Left ventricle myocardium inferior (tissue), 1 donor: ENCODE measurements around the gene FAM222B. TPM values are rescaled to one million over a fixed set of nuclear protein-coding genes. Genes with fewer than 3 reads are reported as not detected.
A peak's percentile ranks its signal among the peaks of the same experiment; 100 is the strongest.
"Not testable (repeated sequence)": the region's sequence is repeated elsewhere in the genome, so short reads cannot be mapped to it uniquely, and the experiment has no call there.

ENCODE experiments used
- DNase-seq: peaks from one replicate; pipeline ENCODE4 v3.0.0-alpha.2; 2020
- H3K27ac ChIP-seq: fragments of 200-600 bp; replicated peaks from 2 replicates; pipeline ENCODE4 v1.8.0; 2021
- H3K27me3 ChIP-seq: fragments of 200-600 bp; 2 replicates; pipeline ENCODE4 v1.8.0; 2021; ENCODE audit warnings: low read depth
- H3K36me3 ChIP-seq: fragments of 200-600 bp; 2 replicates; pipeline ENCODE4 v1.8.0; 2021
- H3K4me1 ChIP-seq: fragments of 200-600 bp; 2 replicates; pipeline ENCODE4 v1.8.0; 2021
- H3K4me3 ChIP-seq: fragments of 200-600 bp; 2 replicates; pipeline ENCODE4 v1.8.0; 2021; ENCODE audit warnings: mild to moderate bottlenecking, moderate library complexity
- H3K9me3 ChIP-seq: fragments of 200-600 bp; replicated peaks from 2 replicates; pipeline ENCODE4 v1.8.0; 2021
- intact Hi-C: fragments of 100-400 bp; cut with micrococcal nuclease; formaldehyde crosslinking; loops from one replicate; pipeline ENCODE4 v1.11.0; 2022
- total RNA-seq: library from RNA; stranded (reverse); fragmentation: NEBNext Ultra II Directional; extraction: Animal tissue kit (Norgen Biotek cat#: 25700); gene quantifications from one replicate; pipeline ENCODE4 v1.2.1, GENCODE V29; 2021
- TF ChIP-seq, protein P1 (sequence below): fragments of 200-600 bp; IDR thresholded peaks from 2 replicates; pipeline ENCODE4 v1.8.0; 2021; ENCODE audit warnings: antibody characterized with exemption, mild to moderate bottlenecking, borderline replicate concordance
- donor health status: DM: no; HTN: yes; CAD: no; lungs with severe emphysema.

Gene FAM222B
- total RNA-seq, 1 donor from 2014 or later, result 17.5 TPM

DNA sequence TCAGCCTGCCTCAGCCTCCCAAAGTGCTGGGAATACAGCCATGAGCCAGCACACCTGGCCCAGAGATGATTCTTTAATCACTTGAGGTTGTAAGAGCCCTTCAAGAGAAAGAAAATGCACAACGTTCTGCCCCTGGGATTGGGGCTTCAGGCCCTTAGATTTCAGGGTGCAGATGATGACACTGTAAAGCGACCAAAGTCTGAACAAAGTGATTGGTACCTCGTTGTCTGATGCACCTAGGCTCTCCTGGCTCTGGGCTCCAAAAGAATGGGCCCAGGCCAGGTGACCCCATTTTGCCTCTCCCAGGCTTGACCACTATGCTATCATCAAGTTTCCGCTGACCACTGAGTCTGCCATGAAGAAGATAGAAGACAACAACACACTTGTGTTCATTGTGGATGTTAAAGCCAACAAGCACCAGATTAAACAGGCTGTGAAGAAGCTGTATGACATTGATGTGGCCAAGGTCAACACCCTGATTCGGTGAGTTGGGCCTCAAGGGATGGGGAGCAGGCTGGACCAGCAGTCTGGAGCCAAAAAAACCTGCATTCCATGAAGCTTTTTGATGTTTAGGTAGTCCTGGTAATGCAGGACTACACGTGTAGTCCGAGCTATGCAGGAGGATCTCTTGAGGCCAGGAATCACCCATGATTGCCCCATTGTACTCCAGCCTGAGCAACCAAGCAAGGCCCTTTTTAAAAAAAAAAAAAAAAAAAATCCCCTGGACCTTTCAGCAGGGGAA lies 120.0 kb downstream of the FAM222B start:
- TF ChIP-seq, protein P1, sequence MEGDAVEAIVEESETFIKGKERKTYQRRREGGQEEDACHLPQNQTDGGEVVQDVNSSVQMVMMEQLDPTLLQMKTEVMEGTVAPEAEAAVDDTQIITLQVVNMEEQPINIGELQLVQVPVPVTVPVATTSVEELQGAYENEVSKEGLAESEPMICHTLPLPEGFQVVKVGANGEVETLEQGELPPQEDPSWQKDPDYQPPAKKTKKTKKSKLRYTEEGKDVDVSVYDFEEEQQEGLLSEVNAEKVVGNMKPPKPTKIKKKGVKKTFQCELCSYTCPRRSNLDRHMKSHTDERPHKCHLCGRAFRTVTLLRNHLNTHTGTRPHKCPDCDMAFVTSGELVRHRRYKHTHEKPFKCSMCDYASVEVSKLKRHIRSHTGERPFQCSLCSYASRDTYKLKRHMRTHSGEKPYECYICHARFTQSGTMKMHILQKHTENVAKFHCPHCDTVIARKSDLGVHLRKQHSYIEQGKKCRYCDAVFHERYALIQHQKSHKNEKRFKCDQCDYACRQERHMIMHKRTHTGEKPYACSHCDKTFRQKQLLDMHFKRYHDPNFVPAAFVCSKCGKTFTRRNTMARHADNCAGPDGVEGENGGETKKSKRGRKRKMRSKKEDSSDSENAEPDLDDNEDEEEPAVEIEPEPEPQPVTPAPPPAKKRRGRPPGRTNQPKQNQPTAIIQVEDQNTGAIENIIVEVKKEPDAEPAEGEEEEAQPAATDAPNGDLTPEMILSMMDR, result no peak
- DNase-seq, result no peak
- Histone ChIP-seq H3K4me1 (peaks cover 76% of the 10 kb centered on the region), H3K9me3 (no peaks in the 10 kb centered on the region), H3K27me3 (peaks cover 7% of the 10 kb centered on the region), H3K27ac (no peak overlapping the region), H3K4me3 (no peak overlapping the region), H3K36me3 (peaks cover 41% of the 10 kb centered on the region)
- intact Hi-C loops, result no loop called here

DNA sequence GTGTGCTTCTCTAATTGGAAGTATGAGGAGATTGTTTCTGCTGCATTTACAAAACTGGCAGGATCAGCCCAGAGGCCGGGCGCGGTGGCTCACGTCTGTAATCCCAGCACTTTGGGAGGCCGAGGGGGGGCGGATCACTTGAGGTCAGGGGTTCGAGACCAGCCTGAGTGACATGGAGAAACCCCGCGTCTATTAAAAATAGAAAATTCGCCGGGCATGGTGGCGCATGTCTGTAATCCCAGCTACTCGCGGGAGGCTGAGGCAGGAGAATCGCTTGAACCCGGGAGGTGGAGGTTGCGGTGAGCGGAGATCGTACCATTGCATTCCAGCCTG lies 121.6 kb downstream of the FAM222B start:
- H3K27ac ChIP-seq, intact Hi-C loops, DNase-seq, H3K9me3 ChIP-seq: not testable (repeated sequence)
- H3K4me1 ChIP-seq, result peaks cover 80% of the 10 kb centered on the region
- peaks cover 41% of the 10 kb centered on the region for H3K36me3 ChIP-seq
- peak overlapping the region; percentile 82 for H3K4me3 ChIP-seq
- peaks cover 19% of the 10 kb centered on the region for H3K27me3 ChIP-seq

DNA sequence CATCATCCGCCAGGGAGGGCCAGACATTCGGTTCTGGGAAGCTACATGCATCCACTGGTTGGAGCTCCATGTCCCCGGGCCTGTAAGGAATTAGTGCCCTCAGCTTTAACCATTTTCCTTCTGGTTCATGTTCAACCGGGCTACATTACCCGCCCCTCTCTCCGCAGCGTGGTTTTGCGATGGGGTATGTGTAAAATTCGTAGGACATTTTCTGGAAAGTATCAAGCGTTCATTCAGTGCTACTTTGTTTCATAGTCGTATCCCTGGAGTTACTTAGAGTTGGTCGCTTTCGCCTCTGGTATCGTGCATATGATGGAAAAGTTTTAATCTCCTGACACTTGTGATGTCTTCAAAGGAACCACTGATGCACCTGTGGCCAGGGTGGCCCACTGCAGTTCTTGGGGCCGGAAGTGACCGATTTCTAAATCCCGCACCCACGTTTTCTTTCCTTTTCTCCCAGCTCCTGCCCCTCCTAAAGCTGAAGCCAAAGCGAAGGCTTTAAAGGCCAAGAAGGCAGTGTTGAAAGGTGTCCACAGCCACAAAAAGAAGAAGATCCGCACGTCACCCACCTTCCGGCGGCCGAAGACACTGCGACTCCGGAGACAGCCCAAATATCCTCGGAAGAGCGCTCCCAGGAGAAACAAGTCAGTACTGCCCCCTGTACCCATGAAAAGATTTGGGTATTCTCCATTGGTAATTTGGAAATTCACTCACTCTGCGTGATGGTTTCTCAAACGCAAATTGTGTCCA lies 122.2 kb downstream of the FAM222B start:
- intact Hi-C loops, result no loop called here
- H3K27me3 ChIP-seq, result peaks cover 19% of the 10 kb centered on the region
- peaks cover 78% of the 10 kb centered on the region for H3K4me1 ChIP-seq
- H3K4me3 ChIP-seq, result peak overlapping the region; percentile 82
- peak overlapping the region; percentile 86 for H3K27ac ChIP-seq
- TF ChIP-seq, protein P1, result no peak
- no peak for DNase-seq
- no peaks in the 10 kb centered on the region for H3K9me3 ChIP-seq
- H3K36me3 ChIP-seq, result peaks cover 41% of the 10 kb centered on the region

DNA sequence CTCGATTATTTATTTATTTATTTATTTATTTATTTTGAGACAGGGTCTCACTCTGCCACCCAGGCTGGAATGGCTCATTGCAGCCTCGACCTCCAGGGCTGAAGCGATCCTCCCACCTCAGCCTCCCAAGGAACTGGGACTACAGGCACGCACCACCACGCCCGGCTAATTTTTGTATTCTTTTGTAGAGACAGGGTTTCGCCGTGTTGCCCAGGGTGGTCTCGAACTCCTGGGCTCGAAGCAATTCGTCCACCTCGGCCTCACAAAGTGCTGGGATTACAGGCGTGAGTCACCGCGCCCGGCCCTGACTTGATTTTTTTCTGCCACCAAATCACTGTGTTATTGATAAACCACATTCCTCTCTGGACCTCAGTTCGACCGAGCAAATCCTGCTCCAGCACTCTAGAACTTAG lies 123.6 kb downstream of the FAM222B start:
- TF ChIP-seq, protein P1, result no peak
- Histone ChIP-seq H3K9me3 (no peaks in the 10 kb centered on the region), H3K4me1 (peaks cover 71% of the 10 kb centered on the region), H3K36me3 (peaks cover 46% of the 10 kb centered on the region), H3K4me3 (peak overlapping the region; percentile 82), H3K27ac (peak overlapping the region; percentile 86), H3K27me3 (peaks cover 19% of the 10 kb centered on the region)
- no peak for DNase-seq
- intact Hi-C loops, result no loop called here

DNA sequence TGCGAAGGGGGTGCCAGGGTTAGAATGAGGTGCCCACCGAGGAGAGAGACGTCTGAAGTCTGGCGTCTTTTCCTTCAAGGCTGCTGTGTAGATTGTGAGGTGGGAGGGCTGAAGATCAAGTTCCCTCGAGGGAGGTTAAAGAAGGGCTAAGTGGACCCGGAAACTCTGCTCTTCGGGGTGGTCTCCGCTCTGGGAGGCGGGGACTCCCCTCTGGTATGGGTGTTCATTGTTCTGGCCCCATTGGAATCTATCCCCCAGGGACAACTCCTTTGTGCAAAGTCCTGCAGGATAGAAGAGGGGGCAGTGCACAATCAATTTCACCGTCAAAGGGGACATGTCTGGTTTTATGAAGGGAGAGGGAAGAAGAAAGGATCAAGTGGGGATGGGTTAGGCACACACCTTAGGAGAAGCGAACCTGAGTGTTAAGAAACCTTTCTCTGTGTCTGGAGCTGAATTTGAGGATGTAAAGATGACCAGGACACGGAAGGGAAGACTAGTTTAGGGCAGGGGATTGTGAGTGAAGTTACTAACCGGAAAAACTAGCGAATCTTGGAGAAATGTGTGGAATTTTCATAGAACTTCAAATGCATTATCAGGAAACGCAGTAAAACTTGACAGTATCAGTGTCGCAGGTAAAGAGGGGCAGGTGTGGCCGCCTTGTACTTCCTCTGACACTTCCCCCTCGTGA lies 124.1 kb downstream of the FAM222B start:
- intact Hi-C loops, result no loop called here
- TF ChIP-seq, protein P1, result no peak
- no peaks in the 10 kb centered on the region for H3K9me3 ChIP-seq
- peaks cover 19% of the 10 kb centered on the region for H3K27me3 ChIP-seq
- DNase-seq, result no peak
- H3K27ac ChIP-seq, result peak overlapping the region; percentile 86
- peaks cover 71% of the 10 kb centered on the region for H3K4me1 ChIP-seq
- peak overlapping the region; percentile 82 for H3K4me3 ChIP-seq
- peaks cover 45% of the 10 kb centered on the region for H3K36me3 ChIP-seq
